Inflammatory macrophage (primary cell): ENCODE measurements around the gene ROBO2.

Experiments
- DNase-seq, 2 donors: peaks; one replicate each; pipeline ENCODE4 v3.0.0-alpha.2; 2020 to 2022

The ROBO2 gene

DNA sequence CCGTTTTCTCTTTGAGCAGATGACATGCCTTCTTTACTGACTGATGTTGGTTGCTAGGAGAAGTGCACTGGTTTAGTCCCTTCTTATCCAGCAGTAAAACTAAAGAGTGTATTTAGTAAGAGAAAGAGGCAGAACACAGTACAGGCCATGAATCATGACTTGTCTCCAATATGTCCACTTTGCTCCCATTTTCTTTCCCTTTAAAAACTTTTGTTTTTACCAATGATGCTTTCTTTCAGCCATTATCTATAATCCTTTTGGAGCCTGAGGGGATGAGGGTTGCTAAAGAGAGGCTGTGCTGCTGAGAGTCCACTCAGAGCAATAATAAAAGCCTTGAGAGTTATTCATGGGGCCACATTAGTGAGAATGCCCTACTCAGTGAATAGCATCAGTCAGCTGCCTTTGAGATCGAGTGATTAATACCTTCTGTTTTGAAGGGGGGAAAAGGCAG lies 12.2 kb downstream of the ROBO2 start:
- no peak for DNase-seq

DNA sequence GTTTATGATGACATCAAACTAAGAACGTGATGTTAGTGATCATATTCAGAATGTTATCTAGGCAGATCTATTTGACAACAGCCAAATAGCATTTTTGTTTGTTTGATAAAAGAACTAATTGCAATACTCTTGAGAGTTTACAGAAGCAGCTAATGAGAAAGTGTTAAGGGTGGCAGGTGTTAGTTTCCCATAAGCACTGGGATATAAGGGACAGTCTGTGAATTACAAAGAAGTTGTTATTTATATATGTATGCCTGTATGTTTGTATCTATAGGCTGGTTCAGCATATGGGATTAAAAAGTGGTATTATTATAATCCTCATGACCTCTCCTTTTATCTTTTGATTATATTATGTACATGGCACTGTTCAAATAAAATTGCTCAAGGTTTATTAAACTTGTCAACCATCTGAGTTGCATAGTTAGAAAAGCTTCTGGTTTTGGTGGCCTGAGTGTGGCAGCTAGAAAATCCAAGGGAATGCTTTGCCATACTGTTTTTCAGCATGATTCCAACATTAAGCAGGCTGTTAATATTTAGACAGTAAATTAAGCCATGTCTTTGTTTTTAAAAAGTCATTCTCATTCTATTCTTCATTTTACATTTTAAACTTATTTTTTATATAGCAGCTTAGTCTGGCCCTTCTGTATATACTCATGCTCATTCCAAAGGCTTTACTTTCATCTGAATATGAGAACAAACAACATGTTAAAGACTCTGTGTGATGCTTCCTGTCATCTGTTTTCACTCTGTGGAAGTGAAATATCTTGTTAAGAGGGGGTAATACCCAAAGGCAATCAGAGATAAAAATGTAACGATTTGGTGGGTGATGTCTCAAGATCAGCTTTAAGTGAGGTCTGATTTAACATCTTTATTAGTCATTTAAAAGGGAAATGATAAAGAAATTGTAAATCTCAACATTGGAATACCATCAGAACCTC lies 13.1 kb downstream of the ROBO2 start:
- DNase-seq = no peak

DNA sequence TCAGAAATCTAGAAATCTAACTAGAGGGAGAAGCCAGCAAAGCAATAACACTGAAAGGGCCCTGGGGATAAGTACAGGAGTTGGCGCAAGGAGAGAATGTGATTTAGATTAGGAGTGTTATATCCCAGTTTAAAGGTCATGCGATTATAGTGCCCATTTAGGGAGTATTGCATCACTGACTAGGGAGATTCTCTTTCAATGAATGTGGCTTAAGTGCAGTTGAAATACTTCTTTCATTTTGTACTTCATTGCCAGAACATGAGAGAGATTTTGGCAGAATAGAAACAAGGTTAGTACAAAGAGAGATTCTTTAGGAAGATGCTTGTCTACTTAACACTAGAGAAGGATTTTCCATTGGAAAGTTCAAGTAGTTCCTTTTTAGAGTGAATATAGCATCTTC lies 13.9 kb downstream of the ROBO2 start:
- no peak for DNase-seq

- no peak for DNase-seq
Observed at GRCh38 chr3:77055841-77056341, 16.0 kb downstream of the ROBO2 start.

DNA sequence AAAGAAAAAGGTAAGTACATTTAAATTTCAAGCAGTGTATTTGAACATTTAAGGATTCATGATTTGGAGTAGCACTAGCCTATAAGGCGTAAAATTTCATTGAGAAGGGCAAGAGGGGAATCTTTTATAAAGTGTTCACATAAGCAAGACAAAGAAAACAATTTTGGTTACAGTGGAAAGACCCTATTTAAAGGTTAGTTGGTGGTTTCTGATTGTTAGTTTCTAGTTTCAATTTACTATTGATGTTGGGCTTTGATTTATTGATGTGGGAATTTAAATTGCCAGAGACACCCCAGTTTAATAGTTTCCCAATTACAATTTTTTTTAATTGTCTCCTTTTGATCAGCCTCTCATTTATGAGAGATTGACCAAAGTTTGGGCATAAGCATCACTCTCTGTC lies 19.5 kb downstream of the ROBO2 start:
- no peak for DNase-seq

- DNase-seq = no peak
Observed at GRCh38 chr3:77063423-77063822, 23.5 kb downstream of the ROBO2 start.

GRCh38 chr3:77065750-77066149 lies 25.9 kb downstream of the ROBO2 start:
- no peak for DNase-seq

GRCh38 chr3:77066829-77067228 lies 26.9 kb downstream of the ROBO2 start:
- no peak for DNase-seq

- no peak for DNase-seq
Observed at GRCh38 chr3:77068808-77069207, 28.9 kb downstream of the ROBO2 start.

GRCh38 chr3:77071364-77071763 lies 31.5 kb downstream of the ROBO2 start:
- DNase-seq = no peak

GRCh38 chr3:77071809-77072208 lies 31.9 kb downstream of the ROBO2 start:
- DNase-seq = no peak

DNA sequence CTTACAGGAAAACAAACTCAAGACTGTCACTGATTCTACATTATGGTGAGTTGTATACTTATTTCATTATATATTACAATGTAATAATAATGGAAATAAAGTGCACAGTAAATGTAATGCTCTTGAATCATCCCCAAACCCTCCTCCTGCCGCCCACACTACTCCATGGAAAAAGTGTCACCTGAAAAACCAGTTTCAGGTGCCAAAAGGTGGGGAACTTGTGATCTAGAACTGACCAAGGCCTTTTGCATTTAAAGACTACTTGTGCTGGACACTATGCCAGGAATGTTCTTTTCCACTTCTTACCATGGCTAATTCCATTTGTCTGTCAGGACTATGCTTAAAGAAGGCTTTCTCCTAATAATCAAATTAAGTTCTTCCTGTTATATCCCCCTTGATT lies 32.3 kb downstream of the ROBO2 start:
- DNase-seq = no peak

DNA sequence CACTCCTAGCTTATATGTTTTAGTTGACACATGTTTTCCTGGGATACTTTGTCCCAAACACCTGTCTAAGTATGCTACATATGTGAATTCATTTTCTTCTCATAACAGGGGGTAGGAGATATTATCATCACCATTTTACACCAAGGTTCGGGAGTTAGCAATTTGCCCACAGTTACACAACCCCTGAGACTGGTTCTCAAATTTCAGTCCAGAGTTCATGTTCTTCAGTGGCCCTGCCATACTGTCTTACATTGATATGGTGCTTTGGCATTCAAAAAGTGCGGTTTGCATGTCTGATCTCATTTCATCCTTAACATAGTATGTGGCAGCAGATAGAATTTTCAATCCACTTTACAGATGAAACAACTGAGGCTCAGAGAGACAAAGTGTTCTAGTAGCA lies 38.4 kb downstream of the ROBO2 start:
- no peak for DNase-seq

DNA sequence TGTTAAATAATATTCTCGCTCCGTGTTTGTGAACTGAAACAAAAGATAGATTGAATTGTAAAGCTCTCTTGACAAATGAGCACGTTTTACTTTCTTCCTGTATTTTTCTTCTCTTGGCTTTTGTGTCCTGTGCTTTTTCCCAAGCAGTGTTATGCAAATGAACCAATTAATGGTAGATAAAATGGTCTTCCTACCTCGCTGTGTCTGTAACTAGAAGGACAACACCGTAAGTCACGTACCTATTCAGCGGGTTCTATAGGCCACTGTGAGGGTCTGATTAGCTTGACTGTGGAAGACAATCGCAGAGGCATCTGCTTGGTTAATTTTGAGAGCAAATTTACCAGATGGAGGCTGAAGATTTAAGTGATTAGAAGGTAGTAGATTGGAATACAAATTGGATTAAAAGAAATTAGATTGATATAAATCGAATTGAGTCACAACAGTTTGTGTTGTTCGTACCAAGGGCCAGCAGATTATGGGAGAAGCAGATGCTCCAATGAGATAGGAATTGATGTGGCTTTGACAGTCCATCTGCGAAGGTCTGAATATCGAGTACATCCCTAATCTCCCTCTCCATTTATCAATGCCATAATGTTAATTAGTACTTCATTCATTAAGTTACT lies 40.2 kb downstream of the ROBO2 start:
- no peak for DNase-seq

- no peak for DNase-seq
Observed at GRCh38 chr3:77081240-77081661, 41.4 kb downstream of the ROBO2 start.

DNA sequence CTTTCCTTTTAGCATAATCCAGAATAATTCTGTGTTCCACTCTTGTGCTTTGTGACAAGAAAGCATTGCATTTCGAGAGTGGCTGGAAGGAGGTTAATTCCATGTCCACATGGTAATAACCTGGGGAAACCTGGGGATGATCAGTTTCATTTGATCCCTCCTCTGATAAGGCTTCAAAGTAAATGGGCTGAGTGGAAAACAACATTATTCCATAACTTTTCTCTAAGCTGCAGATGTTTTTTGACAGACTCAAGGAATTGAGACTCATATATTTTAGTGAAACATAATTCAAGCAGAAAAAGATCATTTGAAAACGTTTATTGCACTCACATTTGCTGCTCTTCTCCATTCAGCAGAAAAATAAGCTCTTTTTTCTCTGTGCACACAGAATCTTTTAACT lies 44.6 kb downstream of the ROBO2 start:
- no peak for DNase-seq

DNA sequence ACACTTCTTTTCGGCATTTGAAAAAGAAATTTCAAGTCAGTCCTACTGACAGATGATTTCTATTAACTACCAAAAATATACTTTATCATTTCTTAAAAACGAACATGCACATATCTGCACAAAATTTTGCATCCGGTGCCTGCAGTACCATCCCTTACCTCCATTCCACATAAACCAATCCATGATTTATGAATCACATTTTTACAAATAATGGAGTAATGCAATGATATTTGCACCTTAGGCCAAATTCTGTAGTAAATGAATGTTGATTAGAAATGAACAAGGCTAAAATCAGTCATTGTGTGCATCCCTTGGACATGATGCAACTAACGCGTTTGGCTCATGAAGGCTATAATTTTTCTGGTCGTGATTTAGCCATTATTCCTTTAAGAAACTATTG lies 46.5 kb downstream of the ROBO2 start:
- DNase-seq = no peak

- no peak for DNase-seq
Observed at GRCh38 chr3:77091809-77092208, 51.9 kb downstream of the ROBO2 start.

- no peak for DNase-seq
Observed at GRCh38 chr3:77093101-77093500, 53.2 kb downstream of the ROBO2 start.

- DNase-seq = no peak
Observed at GRCh38 chr3:77096145-77096544, 56.2 kb downstream of the ROBO2 start.

DNA sequence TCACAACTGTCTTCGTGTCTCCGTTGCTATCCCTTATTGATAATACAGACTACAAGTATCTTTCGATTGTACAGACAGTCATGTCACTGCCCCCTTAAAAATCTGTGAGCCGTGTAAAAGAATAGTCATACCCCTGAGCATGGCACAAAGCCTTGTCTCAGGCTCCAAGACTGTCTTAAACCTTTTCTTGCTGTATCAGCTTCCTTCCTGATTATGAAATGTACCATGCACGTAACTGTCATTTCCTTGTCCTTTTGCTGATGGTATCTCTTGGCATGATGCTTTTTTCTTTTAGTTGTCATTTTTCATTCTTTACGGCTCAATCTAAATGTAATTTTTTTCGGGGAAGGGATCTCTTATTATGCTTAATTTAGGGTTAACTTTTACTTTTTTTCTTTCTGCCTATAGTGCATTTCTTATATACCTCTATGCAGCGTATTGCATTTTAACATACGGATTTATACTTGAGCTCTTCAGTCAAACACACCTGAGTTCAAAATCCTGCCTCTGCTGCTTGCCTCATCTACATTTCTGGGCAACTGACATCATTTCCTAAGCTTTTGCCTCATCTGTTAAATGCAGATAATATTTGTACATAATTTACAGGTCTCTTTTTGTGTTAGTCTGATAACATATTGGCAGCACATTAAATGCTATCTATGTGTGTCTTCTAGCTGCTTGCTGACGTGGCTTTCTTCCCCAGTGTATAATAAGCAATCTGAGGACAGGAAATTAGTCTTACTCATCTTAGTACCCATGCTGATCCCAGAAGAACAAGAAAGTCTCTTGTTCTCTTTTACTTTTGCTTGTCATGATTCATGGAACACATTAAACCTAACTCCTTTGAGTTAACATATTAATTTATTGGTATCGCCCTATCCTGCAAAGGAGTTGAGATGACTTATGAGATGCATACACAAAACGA lies 57.3 kb downstream of the ROBO2 start:
- no peak for DNase-seq

DNA sequence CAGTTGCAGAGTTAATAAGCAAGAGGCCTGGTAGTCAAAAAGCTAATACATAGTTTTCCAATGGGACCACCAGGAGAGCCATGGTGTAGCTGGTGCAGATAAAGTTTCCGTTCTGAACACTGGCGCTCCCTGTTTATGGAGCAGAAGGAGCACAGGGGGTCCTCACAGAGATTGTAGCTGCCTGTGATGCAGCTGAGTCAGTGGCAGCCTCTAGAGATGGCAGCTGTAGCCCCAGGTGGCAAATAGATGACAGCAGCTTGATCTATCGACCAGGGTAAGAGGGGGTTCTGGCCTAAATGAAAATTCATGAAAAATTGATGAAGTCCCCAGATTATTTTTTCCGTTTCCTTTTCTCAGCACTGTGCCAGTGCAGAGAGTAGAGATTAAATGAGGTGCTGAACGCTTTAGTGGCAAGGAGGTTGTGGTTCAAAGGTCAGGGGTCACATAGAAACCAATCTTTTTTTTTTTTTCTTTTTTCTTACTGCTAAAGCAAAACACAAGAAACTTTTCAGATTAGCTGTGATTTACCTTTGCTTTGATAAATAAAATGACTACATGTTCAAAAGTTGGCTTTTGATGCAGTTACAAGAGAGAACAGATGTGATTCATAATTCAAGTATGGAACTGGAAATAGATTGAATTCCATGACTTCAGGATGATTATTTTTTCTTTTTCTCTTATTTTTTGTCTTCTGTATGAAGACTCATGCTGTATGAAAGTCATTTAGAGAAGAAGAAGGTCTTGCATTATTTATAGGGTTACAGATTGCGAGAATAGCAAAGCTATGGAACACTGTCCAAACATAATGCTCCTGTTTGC lies 63.3 kb downstream of the ROBO2 start:
- DNase-seq = no peak
